Left renal cortex interstitium (tissue), 4 donors: ENCODE measurements around the gene ZNF264. TPM values are rescaled to one million over a fixed set of nuclear protein-coding genes. Genes with fewer than 3 reads are reported as not detected.
"Not testable (repeated sequence)": the region's sequence is repeated elsewhere in the genome, so short reads cannot be mapped to it uniquely, and the experiment has no call there.

Experiments
- DNase-seq, 4 donors: peaks; one replicate each; pipeline ENCODE4 v3.0.0-alpha.2; 2013; ENCODE audit warnings: low read depth in 4 of 4, low spot score in 2 of 4, missing footprints in 1 of 4
- polyA plus RNA-seq, 4 donors: library from polyadenylated mRNA; unstranded; fragments of 120-200 nt; gene quantifications; one replicate each; pipeline ENCODE4 v1.2.1, GENCODE V29; 2013; ENCODE audit not compliant: insufficient read length in 4 of 4

Gene ZNF264
- polyA plus RNA-seq, 4 donors, result 15.6 to 24.3 (median 20.6) TPM

GRCh38 chr19:57244513-57244912 lies 53.2 kb downstream of the ZNF264 start:
- DNase-seq, result no peak

GRCh38 chr19:57245066-57245465 lies 53.8 kb downstream of the ZNF264 start:
- no peak for DNase-seq

DNA sequence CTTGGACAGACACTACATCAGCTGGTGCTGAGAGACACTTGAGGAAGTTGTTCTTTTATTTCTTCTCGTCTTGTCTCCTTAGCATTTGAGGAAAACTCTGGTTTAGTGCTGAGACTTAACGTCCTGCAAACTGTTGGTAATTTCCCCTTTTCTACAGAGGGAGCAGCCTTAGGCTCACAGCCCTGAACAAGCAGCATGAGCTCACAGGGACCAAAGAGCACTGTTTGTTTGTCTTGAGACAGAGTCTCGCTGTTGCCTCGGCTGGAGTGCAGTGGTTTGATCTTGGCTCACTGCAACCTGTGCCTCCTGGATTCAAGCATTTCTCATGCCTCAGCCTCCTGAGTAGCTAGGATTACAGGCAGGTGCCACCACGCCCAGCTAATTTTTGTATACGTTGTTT lies 54.7 kb downstream of the ZNF264 start:
- no peak for DNase-seq

DNA sequence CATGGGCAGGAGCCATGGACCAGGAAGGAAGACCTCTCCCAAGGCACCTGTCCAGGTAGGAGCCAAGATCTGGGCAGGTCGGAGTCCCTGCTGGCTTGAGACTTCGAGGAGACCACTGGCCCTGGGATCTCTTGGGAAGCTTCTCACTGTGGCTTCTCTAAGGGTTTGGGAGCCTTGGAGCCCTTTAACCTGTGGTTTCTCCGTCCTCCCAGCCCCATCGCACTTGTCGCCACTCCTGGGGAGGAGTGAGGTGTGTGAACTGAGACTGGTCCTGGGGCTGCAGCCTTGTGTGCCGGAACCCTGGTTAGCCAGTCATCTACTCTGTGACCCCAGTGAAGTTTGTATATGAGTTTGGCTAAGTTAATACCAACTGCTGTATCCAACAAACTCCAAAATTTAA lies 57.3 kb downstream of the ZNF264 start:
- no peak for DNase-seq

GRCh38 chr19:57249329-57249728 lies 58.0 kb downstream of the ZNF264 start:
- DNase-seq, result no peak

DNA sequence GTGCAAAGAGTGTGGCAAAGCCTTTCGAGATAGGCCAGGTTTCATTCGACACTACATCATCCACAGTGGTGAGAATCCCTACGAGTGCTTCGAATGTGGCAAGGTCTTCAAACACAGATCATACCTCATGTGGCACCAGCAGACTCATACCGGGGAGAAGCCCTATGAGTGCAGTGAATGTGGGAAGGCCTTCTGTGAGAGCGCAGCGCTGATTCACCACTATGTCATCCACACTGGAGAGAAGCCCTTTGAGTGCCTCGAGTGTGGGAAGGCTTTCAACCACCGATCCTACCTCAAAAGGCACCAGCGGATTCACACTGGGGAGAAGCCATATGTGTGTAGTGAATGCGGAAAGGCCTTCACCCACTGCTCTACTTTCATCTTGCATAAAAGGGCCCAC lies 62.5 kb downstream of the ZNF264 start:
- not testable (repeated sequence) for DNase-seq

- no peak for DNase-seq
Observed at GRCh38 chr19:57262044-57262443, 70.7 kb downstream of the ZNF264 start.

GRCh38 chr19:57263244-57263741 lies 72.0 kb downstream of the ZNF264 start:
- no peak for DNase-seq

GRCh38 chr19:57267291-57267690 lies 76.0 kb downstream of the ZNF264 start:
- DNase-seq, result no peak

DNA sequence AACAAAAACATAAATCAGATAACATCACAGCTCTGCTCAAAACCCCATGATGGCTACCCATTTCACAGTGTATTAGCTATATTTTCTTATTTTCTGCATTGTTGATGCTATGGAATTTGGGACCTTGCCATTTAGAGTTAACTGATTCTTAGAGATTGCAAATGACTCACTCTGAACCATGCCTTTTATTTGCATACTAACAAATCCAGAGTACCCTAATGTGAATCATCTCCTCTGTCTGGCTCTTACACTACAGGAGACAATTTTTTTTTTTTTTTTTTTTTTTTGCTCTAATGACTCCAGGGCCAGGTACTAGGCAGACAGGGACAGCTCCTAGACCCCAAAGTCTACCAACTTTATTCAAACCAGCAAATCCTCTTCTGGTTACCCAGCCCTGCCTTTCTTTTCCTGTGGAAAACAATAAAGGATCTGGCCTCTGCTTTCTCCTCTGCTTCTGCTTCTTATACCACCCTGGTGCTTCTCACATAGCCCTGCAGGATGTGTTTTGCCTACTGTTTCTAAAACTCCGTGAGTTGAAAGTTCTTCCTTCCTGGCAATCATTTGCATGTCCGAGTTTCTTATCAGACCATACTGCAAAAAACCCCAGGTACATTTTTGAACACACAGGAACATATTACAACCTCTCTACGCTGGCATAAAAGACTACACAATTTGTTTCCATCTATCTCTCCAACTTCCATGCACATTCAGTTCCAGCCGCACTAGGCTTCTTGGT lies 78.4 kb downstream of the ZNF264 start:
- no peak for DNase-seq

- no peak for DNase-seq
Observed at GRCh38 chr19:57271280-57271679, 80.0 kb downstream of the ZNF264 start.

Other genes with a start within 250 kb of the ZNF264 start
- under 1 TPM in 2 of 4 donors, not detected in 2; 0.21 to 0.27 TPM for gene USP29, start 71.5 kb upstream of the ZNF264 start, polyA plus RNA-seq
- gene ZIM3, start 46.3 kb upstream of the ZNF264 start, polyA plus RNA-seq, result under 1 TPM in 1 of 4 donors, not detected in 3; 0.05 TPM
- gene DUXA, start 24.0 kb upstream of the ZNF264 start, polyA plus RNA-seq, result not detected
- 1 to 10 TPM; 1.8 to 6.8 (median 2.3) TPM for gene AURKC, start 39.5 kb downstream of the ZNF264 start, polyA plus RNA-seq
- gene ZNF805, start 49.1 kb downstream of the ZNF264 start, polyA plus RNA-seq, result 1 to 10 TPM; 5.0 to 7.0 (median 5.6) TPM
- gene ZNF460, start 89.0 kb downstream of the ZNF264 start, polyA plus RNA-seq, result 1 to 10 TPM; 1.4 to 5.5 (median 3.4) TPM
- 1 to 10 TPM; 8.3 to 9.2 (median 8.7) TPM for gene ZNF543, start 129.0 kb downstream of the ZNF264 start, polyA plus RNA-seq
- gene ZNF304, start 159.8 kb downstream of the ZNF264 start, polyA plus RNA-seq, result 10 to 100 TPM; 16.5 to 17.9 (median 17.4) TPM
- 10 to 100 TPM; 12.5 to 23.9 (median 16.0) TPM for gene TRAPPC2B, start 172.1 kb downstream of the ZNF264 start, polyA plus RNA-seq
- 1 to 10 TPM; 4.5 to 9.8 (median 6.6) TPM for gene ZNF547, start 172.1 kb downstream of the ZNF264 start, polyA plus RNA-seq
- 10 to 100 TPM; 17.7 to 41.3 (median 22.9) TPM for gene ZNF548, start 198.4 kb downstream of the ZNF264 start, polyA plus RNA-seq
- 10 to 100 TPM in 3 of 4 donors, 1 to 10 TPM in 1; 8.9 to 16.1 (median 12.8) TPM for gene ZNF17, start 219.7 kb downstream of the ZNF264 start, polyA plus RNA-seq
- 10 to 100 TPM; 10.0 to 17.1 (median 16.1) TPM for gene ZNF749, start 243.8 kb downstream of the ZNF264 start, polyA plus RNA-seq